Suppressor macrophage treated with lipopolysaccharide for 4 hours (primary cell): ENCODE data around the gene PDXP.
"Not testable (repeated sequence)": the region's sequence is repeated elsewhere in the genome, so short reads cannot be mapped to it uniquely, and the experiment has no call there.

Experiments
- DNase-seq: peaks from one replicate; pipeline ENCODE4 v3.0.0-alpha.2; 2020

PDXP gene

GRCh38 chr22:37650463-37651136 is 7.9 kb upstream of the PDXP start:
- no peak for DNase-seq

- DNase-seq = no peak
These were observed 3.8 kb upstream of the PDXP start for GRCh38 chr22:37654563-37655251.

- no peak for DNase-seq
These were observed 3.3 kb upstream of the PDXP start for GRCh38 chr22:37655252-37655563.

GRCh38 chr22:37656583-37656982 is 1.9 kb upstream of the PDXP start:
- not testable (repeated sequence) for DNase-seq

- no peak for DNase-seq
These were observed 862 bp upstream of the PDXP start for GRCh38 chr22:37657590-37658132.

GRCh38 chr22:37659066-37659896 is 758 bp downstream of the PDXP start:
- no peak for DNase-seq

GRCh38 chr22:37659897-37660708 is 1.6 kb downstream of the PDXP start:
- DNase-seq = no peak

- DNase-seq = no peak
These were observed 2.2 kb downstream of the PDXP start for GRCh38 chr22:37660709-37661045.

- no peak for DNase-seq
These were observed 2.8 kb downstream of the PDXP start for GRCh38 chr22:37661160-37661924.

- DNase-seq = peak; percentile 61
These were observed 3.5 kb downstream of the PDXP start for GRCh38 chr22:37662039-37662438.

- no peak for DNase-seq
These were observed 5.1 kb downstream of the PDXP start for GRCh38 chr22:37663521-37664140.

GRCh38 chr22:37664249-37665101 is 6.0 kb downstream of the PDXP start:
- no peak for DNase-seq

- no peak for DNase-seq
These were observed 7.0 kb downstream of the PDXP start for GRCh38 chr22:37665487-37665886.

GRCh38 chr22:37669586-37669985 is 11.1 kb downstream of the PDXP start:
- no peak for DNase-seq

- no peak for DNase-seq
These were observed 13.8 kb downstream of the PDXP start for GRCh38 chr22:37672206-37672919.

- DNase-seq = no peak
These were observed 14.5 kb downstream of the PDXP start for GRCh38 chr22:37672920-37673455.

- DNase-seq = no peak
These were observed 15.7 kb downstream of the PDXP start for GRCh38 chr22:37674248-37674647.

GRCh38 chr22:37674951-37675929 is 16.7 kb downstream of the PDXP start, which contains the start of gene LGALS1:
Gene LGALS1, plus strand, starts transcription at chr22:37675636. Its CDS starts 67 bp downstream, at chr22:37675703.
- peak; percentile 96 for DNase-seq
